DND-41 (cell line): ENCODE measurements around the gene ALDH18A1.

Experiments used
- ATAC-seq: fragments of 200-7000 bp; cut with Tn5 transposase; 3 replicates; pipeline ENCODE4 v1.9.1; 2021; ENCODE audit warnings: low read depth; ENCODE audit not compliant: insufficient read depth
- DNase-seq: peaks from one replicate; pipeline ENCODE4 v3.0.0-alpha.2; 2020
- H2AFZ ChIP-seq: 2 replicates; pipeline ENCODE4 v1.6.0; 2012; ENCODE audit warnings: low read depth, low read length
- H3K27ac ChIP-seq: 2 replicates; pipeline ENCODE4 v1.5.1; 2012; ENCODE audit warnings: low read length, inconsistent platforms
- H3K27me3 ChIP-seq: fragments of 200-600 bp; sonication (generic); 2 replicates; pipeline ENCODE4 v1.6.0; 2012; ENCODE audit warnings: low read length, mild to moderate bottlenecking, inconsistent platforms; ENCODE audit not compliant: insufficient read depth, poor library complexity
- H3K36me3 ChIP-seq: 2 replicates; pipeline ENCODE4 v1.5.1; 2012; ENCODE audit warnings: low read length, inconsistent platforms; ENCODE audit not compliant: insufficient read depth
- H3K4me1 ChIP-seq: 2 replicates; pipeline ENCODE4 v1.5.1; 2012; ENCODE audit warnings: mild to moderate bottlenecking, low read length; ENCODE audit not compliant: insufficient read depth
- H3K4me2 ChIP-seq: 2 replicates; pipeline ENCODE4 v1.6.0; 2012; ENCODE audit warnings: mild to moderate bottlenecking, moderate library complexity, low read length, inconsistent platforms; ENCODE audit not compliant: insufficient read depth
- H3K4me3 ChIP-seq, 2 experiments: fragments of 200-600 bp in 1 of 2; shearing (Covaris generic) in 1 of 2; 2 replicates each; pipeline ENCODE4 v1.5.1; 2012 to 2016; ENCODE audit warnings: inconsistent platforms in 2 of 2, low read length in 2 of 2, mild to moderate bottlenecking in 2 of 2, low read depth in 1 of 2, moderate library complexity in 1 of 2
- H3K79me2 ChIP-seq: 2 replicates; pipeline ENCODE4 v1.6.0; 2012; ENCODE audit warnings: low read length, inconsistent platforms; ENCODE audit not compliant: insufficient read depth
- H3K9ac ChIP-seq: 2 replicates; pipeline ENCODE4 v1.6.0; 2012; ENCODE audit warnings: low read depth, mild to moderate bottlenecking, inconsistent platforms, low read length, moderate library complexity
- H3K9me3 ChIP-seq: 2 replicates; pipeline ENCODE4 v1.5.1; 2012; ENCODE audit warnings: low read length, moderate library complexity, mild to moderate bottlenecking, inconsistent platforms; ENCODE audit not compliant: insufficient read depth, severe bottlenecking
- H4K20me1 ChIP-seq: 2 replicates; pipeline ENCODE4 v1.6.0; 2012; ENCODE audit warnings: low read length; ENCODE audit not compliant: insufficient read depth
- CTCF ChIP-seq: IDR thresholded peaks from 2 replicates; pipeline ENCODE4 v1.5.1; 2012; ENCODE audit warnings: borderline replicate concordance, low read length, moderate library complexity, mild to moderate bottlenecking; ENCODE audit not compliant: poor library complexity, severe bottlenecking; ENCODE audit errors: extremely low read depth
- EZH2 ChIP-seq: IDR thresholded peaks from 3 replicates; pipeline ENCODE4 v1.6.1; 2012; ENCODE audit warnings: borderline replicate concordance, low read depth, mild to moderate bottlenecking, moderate library complexity, low read length, inconsistent platforms; ENCODE audit not compliant: severe bottlenecking

ALDH18A1 gene

GRCh38 chr10:95656291-95657164 lies at the start of gene ALDH18A1:
ALDH18A1 (minus strand) TSS chr10:95656711; CDS start chr10:95653377, 3,334 bp downstream.
- peak; percentile 91 for ATAC-seq
- peak within 1 kb of the TSS; percentile 69 for H3K4me2 ChIP-seq
- peaks cover 4% of the 10 kb centered on the region for H3K9me3 ChIP-seq
- H3K27ac ChIP-seq = peak within 1 kb of the TSS; percentile 46
- peak within 1 kb of the TSS; percentile 56 to 88 for H3K4me3 ChIP-seq
- peak within 1 kb of the TSS; percentile 74 for H3K9ac ChIP-seq
- no peaks in the 10 kb centered on the region for H3K27me3 ChIP-seq
- DNase-seq = peak; percentile 93
- no peak for TF ChIP-seq EZH2
- no peak for TF ChIP-seq CTCF
- H4K20me1 ChIP-seq = no peaks in the 10 kb centered on the region
- peak within 1 kb of the TSS; percentile 91 for H2AFZ ChIP-seq
- H3K36me3 ChIP-seq = peaks cover 22% of the 10 kb centered on the region
- peaks cover 42% of the 10 kb centered on the region for H3K79me2 ChIP-seq
- H3K4me1 ChIP-seq = peaks cover 24% of the 10 kb centered on the region

GRCh38 chr10:95698415-95698814 lies 41.9 kb upstream of the ALDH18A1 start:
- Histone ChIP-seq H3K9ac (no peak overlapping the region), H3K4me2 (no peak overlapping the region), H3K27me3 (no peaks in the 10 kb centered on the region), H3K4me1 (peaks cover 8% of the 10 kb centered on the region), H3K79me2 (peaks cover 3% of the 10 kb centered on the region), H3K36me3 (no peaks in the 10 kb centered on the region; the same call in 1 of the 2 replicates), H2AFZ (no peak overlapping the region), H4K20me1 (no peaks in the 10 kb centered on the region), H3K9me3 (no peaks in the 10 kb centered on the region), H3K27ac (no peak overlapping the region), H3K4me3 (no peak overlapping the region)
- TF ChIP-seq CTCF (no peak), EZH2 (no peak)
- no peak for DNase-seq
- ATAC-seq = no peak

GRCh38 chr10:95697429-95697828 lies 40.9 kb upstream of the ALDH18A1 start:
- Histone ChIP-seq H3K4me3 (no peak overlapping the region), H2AFZ (no peak overlapping the region), H3K79me2 (peaks cover 13% of the 10 kb centered on the region), H3K4me2 (no peak overlapping the region), H3K27me3 (no peaks in the 10 kb centered on the region), H3K9ac (no peak overlapping the region), H3K9me3 (no peaks in the 10 kb centered on the region), H4K20me1 (no peaks in the 10 kb centered on the region), H3K36me3 (no peaks in the 10 kb centered on the region; the same call in 1 of the 2 replicates), H3K4me1 (peaks cover 17% of the 10 kb centered on the region), H3K27ac (no peak overlapping the region)
- ATAC-seq (no peak), DNase-seq (no peak)
- no peak for TF ChIP-seq CTCF
- TF ChIP-seq EZH2 = no peak
